HepG2 (cell line): ENCODE measurements around the gene RBPMS2. TPM values are rescaled to one million over a fixed set of nuclear protein-coding genes. Genes with fewer than 3 reads are reported as not detected.

Source experiments
- AGO1 ChIP-seq: fragments of 200-400 bp; formaldehyde crosslinking; IDR thresholded peaks from 2 replicates; pipeline ENCODE4 v1.6.1; 2017; ENCODE audit warnings: mild to moderate bottlenecking, low read depth, low read length, moderate library complexity; ENCODE audit not compliant: poor library complexity, severe bottlenecking
- ATF7 ChIP-seq, 2 experiments: fragments of 450-650 bp in 1 of 2; sonication (generic) in 1 of 2; formaldehyde crosslinking in 1 of 2; IDR thresholded peaks; 2 replicates each; pipeline versions ENCODE4 v1.4.0 to v1.6.1; 2016 to 2020; ENCODE audit warnings: antibody characterized with exemption in 1 of 2, mild to moderate bottlenecking in 1 of 2, missing genetic modification reagents in 1 of 2
- DNMT1 ChIP-seq: sonication (generic); formaldehyde crosslinking; IDR thresholded peaks from 2 replicates; pipeline ENCODE4 v1.5.1; 2020; ENCODE audit warnings: mild to moderate bottlenecking, missing genetic modification reagents
- ESRRA ChIP-seq: sonication (generic); formaldehyde crosslinking; IDR thresholded peaks from 2 replicates; pipeline ENCODE4 v1.5.1; 2020; ENCODE audit warnings: mild to moderate bottlenecking, low read depth, missing genetic modification reagents
- JARID2 ChIP-seq: sonication (generic); formaldehyde crosslinking; IDR thresholded peaks from 2 replicates; pipeline ENCODE4 v1.8.1; 2023; ENCODE audit warnings: missing genetic modification reagents, inconsistent platforms; ENCODE audit not compliant: insufficient replicate concordance
- NCOA2 ChIP-seq: sonication (generic); formaldehyde crosslinking; IDR thresholded peaks from 2 replicates; pipeline ENCODE4 v1.8.0; 2022; ENCODE audit warnings: inconsistent platforms
- NRL ChIP-seq: sonication (generic); formaldehyde crosslinking; IDR thresholded peaks from 2 replicates; pipeline ENCODE4 v1.5.0; 2020; ENCODE audit warnings: missing genetic modification reagents, mild to moderate bottlenecking, moderate library complexity, borderline replicate concordance
- PRDM4 ChIP-seq: sonication (generic); formaldehyde crosslinking; IDR thresholded peaks from 2 replicates; pipeline ENCODE4 v1.9.0; 2021; ENCODE audit warnings: missing genetic modification reagents, borderline replicate concordance
- ZNF160 ChIP-seq: sonication (generic); formaldehyde crosslinking; IDR thresholded peaks from 2 replicates; pipeline ENCODE4 v1.8.0; 2022; ENCODE audit warnings: mild to moderate bottlenecking, inconsistent platforms, missing genetic modification reagents
- ZNF256 ChIP-seq: sonication (generic); formaldehyde crosslinking; conservative IDR thresholded peaks from 2 replicates; pipeline ENCODE4 v1.4.0; 2020; ENCODE audit warnings: missing genetic modification reagents
- ZNF275 ChIP-seq: sonication (generic); formaldehyde crosslinking; IDR thresholded peaks from 2 replicates; pipeline ENCODE4 v1.8.0; 2022; ENCODE audit warnings: missing genetic modification reagents, mild to moderate bottlenecking, inconsistent platforms, borderline replicate concordance
- ZNF33B ChIP-seq: sonication (generic); formaldehyde crosslinking; IDR thresholded peaks from 2 replicates; pipeline ENCODE4 v1.5.1; 2020; ENCODE audit warnings: mild to moderate bottlenecking, missing genetic modification reagents
- ZNF569 ChIP-seq: sonication (generic); formaldehyde crosslinking; IDR thresholded peaks from 2 replicates; pipeline ENCODE4 v1.5.0; 2020; ENCODE audit warnings: mild to moderate bottlenecking, missing genetic modification reagents, moderate library complexity, borderline replicate concordance
- polyA plus RNA-seq, 8 experiments: library from polyadenylated mRNA; depleted of rRNA in 3 of 8; stranded (reverse) in 7 of 8; unstranded in 1 of 8; fragments of >200 nt; fragmentation: Illumina TruSeq in 4 of 8; extraction: Trizol in 4 of 8; gene quantifications; 2 replicates each; pipeline versions ENCODE4 v1.2.1 to v1.2.3, GENCODE V29; 2011 to 2016; ENCODE audit warnings: low read depth in 4 of 8, missing spikeins in 1 of 8, mixed read lengths in 1 of 8; ENCODE audit not compliant: insufficient read depth in 1 of 8
- total RNA-seq, 5 experiments: library from RNA; depleted of rRNA; stranded (reverse); fragments of >200 nt; fragmentation: Illumina TruSeq; extraction: Trizol; gene quantifications; 2 replicates each; pipeline ENCODE4 v1.2.3, GENCODE V29; 2016; ENCODE audit warnings: low read depth in 1 of 5
- TF ChIP-seq, protein P1 (sequence below), 2 experiments: sonication (generic) in 1 of 2; formaldehyde crosslinking in 1 of 2; IDR thresholded peaks; 2 replicates each; pipeline versions ENCODE4 v1.6.1 to v1.9.0; 2014 to 2022; ENCODE audit warnings: antibody characterized with exemption in 1 of 2, borderline replicate concordance in 1 of 2, inconsistent platforms in 1 of 2, low read depth in 1 of 2, missing genetic modification reagents in 1 of 2
- TF ChIP-seq, protein P2 (sequence below): sonication (generic); formaldehyde crosslinking; IDR thresholded peaks from 2 replicates; pipeline ENCODE4 v1.4.0; 2020; ENCODE audit warnings: mild to moderate bottlenecking, low read depth, missing genetic modification reagents

The RBPMS2 gene
- total and polyA plus RNA-seq, 2 of the 13 experiments (the other 11 are each of a cell fraction or from before 2014, with no cell fraction given), result 0.08 TPM; not detected in 1

DNA sequence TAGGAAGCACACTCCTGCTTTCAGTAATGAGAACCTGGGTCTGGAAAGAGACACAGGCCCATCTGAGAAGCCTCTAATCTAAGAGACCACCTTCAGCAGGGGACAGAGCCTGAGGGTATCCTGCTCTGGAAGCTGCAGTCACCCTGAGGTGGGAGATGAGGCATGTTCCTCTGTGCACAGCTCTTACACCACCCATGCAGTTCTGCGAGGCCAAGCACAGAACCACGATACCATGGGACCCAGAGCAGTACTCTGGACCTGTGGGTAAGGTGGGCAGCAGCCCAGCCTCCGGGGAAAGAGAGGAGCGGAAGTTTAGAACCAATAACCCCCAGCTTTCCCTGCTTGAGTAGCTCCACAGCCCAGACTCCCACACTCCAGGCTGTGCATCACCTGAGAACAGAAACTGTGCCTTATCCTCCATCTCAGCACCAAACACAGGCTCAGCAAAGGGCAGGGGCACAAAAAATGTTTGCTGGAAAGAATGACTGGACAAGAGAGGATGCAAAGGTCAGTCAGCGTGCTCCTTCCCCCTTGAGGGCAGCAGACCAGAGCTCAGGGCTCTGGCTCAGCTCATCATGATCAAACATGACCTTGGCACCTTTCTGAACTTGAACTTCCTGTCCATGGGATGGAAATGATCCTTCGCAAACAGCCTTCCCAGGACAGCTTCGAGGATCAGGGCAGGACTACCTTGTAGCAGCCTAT, 43.1 kb downstream of the RBPMS2 start (continued):
- TF ChIP-seq NRL (CRISPR knock-in tag) (0 out of 2 replicates have a peak, but pooled peaks have one; percentile 45), ZNF160 (no peak), JARID2 (CRISPR knock-in tag) (no peak), DNMT1 (CRISPR knock-in tag) (no peak), NCOA2 (CRISPR knock-in tag) (peak; percentile 40; the same call in 1 of the 2 replicates), PRDM4 (CRISPR knock-in tag) (no peak), AGO1 (no peak), ESRRA (CRISPR knock-in tag) (peak; percentile 64; the same call in 1 of the 2 replicates), ZNF256 (CRISPR knock-in tag) (no peak), ZNF33B (CRISPR knock-in tag) (no peak), ZNF275 (CRISPR knock-in tag) (no peak), ZNF569 (CRISPR knock-in tag) (no peak), ATF7 (IDR thresholded peaks at IDR 0.05) (no peak), ATF7 (CRISPR knock-in tag; IDR thresholded peaks at IDR 0.05) (no peak)
- TF ChIP-seq, protein P1, sequence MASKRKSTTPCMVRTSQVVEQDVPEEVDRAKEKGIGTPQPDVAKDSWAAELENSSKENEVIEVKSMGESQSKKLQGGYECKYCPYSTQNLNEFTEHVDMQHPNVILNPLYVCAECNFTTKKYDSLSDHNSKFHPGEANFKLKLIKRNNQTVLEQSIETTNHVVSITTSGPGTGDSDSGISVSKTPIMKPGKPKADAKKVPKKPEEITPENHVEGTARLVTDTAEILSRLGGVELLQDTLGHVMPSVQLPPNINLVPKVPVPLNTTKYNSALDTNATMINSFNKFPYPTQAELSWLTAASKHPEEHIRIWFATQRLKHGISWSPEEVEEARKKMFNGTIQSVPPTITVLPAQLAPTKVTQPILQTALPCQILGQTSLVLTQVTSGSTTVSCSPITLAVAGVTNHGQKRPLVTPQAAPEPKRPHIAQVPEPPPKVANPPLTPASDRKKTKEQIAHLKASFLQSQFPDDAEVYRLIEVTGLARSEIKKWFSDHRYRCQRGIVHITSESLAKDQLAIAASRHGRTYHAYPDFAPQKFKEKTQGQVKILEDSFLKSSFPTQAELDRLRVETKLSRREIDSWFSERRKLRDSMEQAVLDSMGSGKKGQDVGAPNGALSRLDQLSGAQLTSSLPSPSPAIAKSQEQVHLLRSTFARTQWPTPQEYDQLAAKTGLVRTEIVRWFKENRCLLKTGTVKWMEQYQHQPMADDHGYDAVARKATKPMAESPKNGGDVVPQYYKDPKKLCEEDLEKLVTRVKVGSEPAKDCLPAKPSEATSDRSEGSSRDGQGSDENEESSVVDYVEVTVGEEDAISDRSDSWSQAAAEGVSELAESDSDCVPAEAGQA (IDR thresholded peaks at IDR 0.05; ENCODE audit: low read depth), result no peak
- TF ChIP-seq, protein P1 (CRISPR knock-in tag; IDR thresholded peaks at IDR 0.05; ENCODE audit: borderline replicate concordance), result no peak
- TF ChIP-seq, protein P2, sequence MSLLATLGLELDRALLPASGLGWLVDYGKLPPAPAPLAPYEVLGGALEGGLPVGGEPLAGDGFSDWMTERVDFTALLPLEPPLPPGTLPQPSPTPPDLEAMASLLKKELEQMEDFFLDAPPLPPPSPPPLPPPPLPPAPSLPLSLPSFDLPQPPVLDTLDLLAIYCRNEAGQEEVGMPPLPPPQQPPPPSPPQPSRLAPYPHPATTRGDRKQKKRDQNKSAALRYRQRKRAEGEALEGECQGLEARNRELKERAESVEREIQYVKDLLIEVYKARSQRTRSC, result no peak
